DND-41 (cell line): ENCODE results near the gene TDG.

Source experiments
- ATAC-seq: fragments of 200-7000 bp; cut with Tn5 transposase; 3 replicates; pipeline ENCODE4 v1.9.1; 2021; ENCODE audit warnings: low read depth; ENCODE audit not compliant: insufficient read depth
- DNase-seq: peaks from one replicate; pipeline ENCODE4 v3.0.0-alpha.2; 2020
- H2AFZ ChIP-seq: 2 replicates; pipeline ENCODE4 v1.6.0; 2012; ENCODE audit warnings: low read depth, low read length
- H3K27ac ChIP-seq: 2 replicates; pipeline ENCODE4 v1.5.1; 2012; ENCODE audit warnings: low read length, inconsistent platforms
- H3K27me3 ChIP-seq: fragments of 200-600 bp; sonication (generic); 2 replicates; pipeline ENCODE4 v1.6.0; 2012; ENCODE audit warnings: low read length, mild to moderate bottlenecking, inconsistent platforms; ENCODE audit not compliant: insufficient read depth, poor library complexity
- H3K36me3 ChIP-seq: 2 replicates; pipeline ENCODE4 v1.5.1; 2012; ENCODE audit warnings: low read length, inconsistent platforms; ENCODE audit not compliant: insufficient read depth
- H3K4me1 ChIP-seq: 2 replicates; pipeline ENCODE4 v1.5.1; 2012; ENCODE audit warnings: mild to moderate bottlenecking, low read length; ENCODE audit not compliant: insufficient read depth
- H3K4me2 ChIP-seq: 2 replicates; pipeline ENCODE4 v1.6.0; 2012; ENCODE audit warnings: mild to moderate bottlenecking, moderate library complexity, low read length, inconsistent platforms; ENCODE audit not compliant: insufficient read depth
- H3K4me3 ChIP-seq, 2 experiments: fragments of 200-600 bp in 1 of 2; shearing (Covaris generic) in 1 of 2; 2 replicates each; pipeline ENCODE4 v1.5.1; 2012 to 2016; ENCODE audit warnings: inconsistent platforms in 2 of 2, low read length in 2 of 2, mild to moderate bottlenecking in 2 of 2, low read depth in 1 of 2, moderate library complexity in 1 of 2
- H3K79me2 ChIP-seq: 2 replicates; pipeline ENCODE4 v1.6.0; 2012; ENCODE audit warnings: low read length, inconsistent platforms; ENCODE audit not compliant: insufficient read depth
- H3K9ac ChIP-seq: 2 replicates; pipeline ENCODE4 v1.6.0; 2012; ENCODE audit warnings: low read depth, mild to moderate bottlenecking, inconsistent platforms, low read length, moderate library complexity
- H3K9me3 ChIP-seq: 2 replicates; pipeline ENCODE4 v1.5.1; 2012; ENCODE audit warnings: low read length, moderate library complexity, mild to moderate bottlenecking, inconsistent platforms; ENCODE audit not compliant: insufficient read depth, severe bottlenecking
- H4K20me1 ChIP-seq: 2 replicates; pipeline ENCODE4 v1.6.0; 2012; ENCODE audit warnings: low read length; ENCODE audit not compliant: insufficient read depth
- CTCF ChIP-seq: IDR thresholded peaks from 2 replicates; pipeline ENCODE4 v1.5.1; 2012; ENCODE audit warnings: borderline replicate concordance, low read length, moderate library complexity, mild to moderate bottlenecking; ENCODE audit not compliant: poor library complexity, severe bottlenecking; ENCODE audit errors: extremely low read depth
- EZH2 ChIP-seq: IDR thresholded peaks from 3 replicates; pipeline ENCODE4 v1.6.1; 2012; ENCODE audit warnings: borderline replicate concordance, low read depth, mild to moderate bottlenecking, moderate library complexity, low read length, inconsistent platforms; ENCODE audit not compliant: severe bottlenecking

TDG gene

GRCh38 chr12:103962493-103962892 lies 3.2 kb upstream of the TDG start:
- DNase-seq (no peak), ATAC-seq (no peak)
- H3K27ac ChIP-seq: no peak overlapping the region

GRCh38 chr12:103964805-103965204 lies 867 bp upstream of the TDG start:
- peaks cover 13% of the 10 kb centered on the region for H4K20me1 ChIP-seq
- peak overlapping the region; percentile 91 for H3K27ac ChIP-seq
- peak overlapping the region; percentile 94 for H2AFZ ChIP-seq
- DNase-seq (no peak), ATAC-seq (no peak)
- no peaks in the 10 kb centered on the region for H3K9me3 ChIP-seq
- H3K4me1 ChIP-seq: peaks cover 39% of the 10 kb centered on the region
- peak overlapping the region; percentile 83 for H3K9ac ChIP-seq
- peaks cover 59% of the 10 kb centered on the region for H3K79me2 ChIP-seq
- TF ChIP-seq EZH2: no peak
- TF ChIP-seq CTCF: no peak
- peak overlapping the region; percentile 66 for H3K4me2 ChIP-seq
- peak overlapping the region; percentile 43 to 77 for H3K4me3 ChIP-seq
- peaks cover 23% of the 10 kb centered on the region for H3K36me3 ChIP-seq
- no peaks in the 10 kb centered on the region for H3K27me3 ChIP-seq

More at GRCh38 chr12:103962493-103962892, 3.2 kb upstream of the TDG start:
- H2AFZ ChIP-seq: no peak overlapping the region
- no peaks in the 10 kb centered on the region for H4K20me1 ChIP-seq
- H3K4me2 ChIP-seq: no peak overlapping the region
- H3K79me2 ChIP-seq: peaks cover 36% of the 10 kb centered on the region
- 0 out of 2 replicates have a peak, but pooled peaks cover 3% of the 10 kb centered on the region for H3K36me3 ChIP-seq
- TF ChIP-seq EZH2: no peak
- TF ChIP-seq CTCF: no peak
- no peak overlapping the region for H3K4me3 ChIP-seq
- H3K9me3 ChIP-seq: no peaks in the 10 kb centered on the region
- no peaks in the 10 kb centered on the region for H3K27me3 ChIP-seq
- H3K9ac ChIP-seq: no peak overlapping the region
- H3K4me1 ChIP-seq: peaks cover 32% of the 10 kb centered on the region

GRCh38 chr12:103965255-103965589 lies 450 bp upstream of the TDG start:
- ATAC-seq (no peak; the same call in 2 of the 3 replicates), DNase-seq (no peak)
- H3K9ac ChIP-seq: peak overlapping the region; percentile 83
- no peak for TF ChIP-seq CTCF
- TF ChIP-seq EZH2: no peak
- H3K79me2 ChIP-seq: peaks cover 63% of the 10 kb centered on the region
- H3K4me2 ChIP-seq: peak overlapping the region; percentile 66
- H3K27ac ChIP-seq: peak overlapping the region; percentile 91
- peaks cover 15% of the 10 kb centered on the region for H4K20me1 ChIP-seq
- peaks cover 39% of the 10 kb centered on the region for H3K4me1 ChIP-seq
- peak overlapping the region; percentile 94 for H2AFZ ChIP-seq
- H3K4me3 ChIP-seq: peak overlapping the region; percentile 43 to 77
- H3K9me3 ChIP-seq: no peaks in the 10 kb centered on the region
- H3K36me3 ChIP-seq: peaks cover 23% of the 10 kb centered on the region
- H3K27me3 ChIP-seq: no peaks in the 10 kb centered on the region

- H3K4me1 ChIP-seq: peaks cover 39% of the 10 kb centered on the region
- H3K4me3 ChIP-seq: peak overlapping the region; percentile 43 to 77
- TF ChIP-seq CTCF (no peak), EZH2 (no peak)
- no peaks in the 10 kb centered on the region for H3K27me3 ChIP-seq
- H3K27ac ChIP-seq: peak overlapping the region; percentile 85
- peak overlapping the region; percentile 66 for H3K4me2 ChIP-seq
- H3K36me3 ChIP-seq: peaks cover 23% of the 10 kb centered on the region
- peak overlapping the region; percentile 79; the same call in 1 of the 2 replicates for H2AFZ ChIP-seq
- peaks cover 78% of the 10 kb centered on the region for H3K79me2 ChIP-seq
- ATAC-seq: no peak
- peaks cover 20% of the 10 kb centered on the region for H4K20me1 ChIP-seq
- H3K9me3 ChIP-seq: no peaks in the 10 kb centered on the region
- DNase-seq: no peak
- peak overlapping the region; percentile 83 for H3K9ac ChIP-seq
Observed at GRCh38 chr12:103966736-103967135, 1.1 kb downstream of the TDG start.
